OCI-LY7 (cell line): Measurements from ENCODE around the gene EPHB1. TPM values are rescaled to one million over a fixed set of nuclear protein-coding genes. Genes with fewer than 3 reads are reported as not detected.

Source experiments
- BruUV-seq: library from RNA; stranded (reverse); fragments of 400-500 nt; replicated peaks from 2 replicates; lab custom pipeline; 2021; lab: Mats Ljungman, UMichigan
- CTCF ChIA-PET: fragments of 300-600 bp; sonication (Branson Sonifier 250); formaldehyde crosslinking; loops from one replicate; lab custom pipeline; 2022; ENCODE audit warnings: antibody characterized with exemption; ENCODE audit not compliant: unreplicated experiment; lab: Charles Lee
- POLR2A ChIA-PET: fragments of 300-600 bp; sonication (Branson Sonifier 250); formaldehyde crosslinking; loops from one replicate; lab custom pipeline; 2022; ENCODE audit warnings: antibody characterized with exemption; lab: Charles Lee
- DNase-seq: peaks from one replicate; pipeline ENCODE4 v3.0.0-alpha.2; 2015; ENCODE audit warnings: low spot score
- H2AFZ ChIP-seq: fragments of 200-600 bp; sonication (generic), shearing (Covaris generic); 2 replicates; pipeline ENCODE4 v1.6.1; 2014; ENCODE audit warnings: mild to moderate bottlenecking, antibody characterized with exemption, low read length, moderate library complexity
- H3K27ac ChIP-seq: fragments of 200-600 bp; sonication (generic); 2 replicates; pipeline ENCODE4 v1.5.1; 2014; ENCODE audit warnings: mixed run types, low read depth, mild to moderate bottlenecking, moderate library complexity, low read length, inconsistent platforms; ENCODE audit not compliant: poor library complexity, severe bottlenecking
- H3K36me3 ChIP-seq: fragments of 200-600 bp; sonication (generic); 2 replicates; pipeline ENCODE4 v1.6.1; 2014; ENCODE audit warnings: mild to moderate bottlenecking, antibody characterized with exemption, low read length, moderate library complexity, mixed read lengths; ENCODE audit not compliant: insufficient read depth
- H3K4me1 ChIP-seq: fragments of 200-600 bp; sonication (generic); 2 replicates; pipeline ENCODE4 v1.5.1; 2014; ENCODE audit warnings: mild to moderate bottlenecking, low read length; ENCODE audit not compliant: insufficient read depth, poor library complexity, severe bottlenecking
- H3K4me2 ChIP-seq: fragments of 200-600 bp; sonication (generic); 2 replicates; pipeline ENCODE4 v1.6.1; 2014; ENCODE audit warnings: mild to moderate bottlenecking, low read length
- H3K4me3 ChIP-seq: fragments of 200-600 bp; sonication (generic); 2 replicates; pipeline ENCODE4 v1.5.1; 2014; ENCODE audit warnings: mild to moderate bottlenecking, low read depth, low read length; ENCODE audit not compliant: poor library complexity, severe bottlenecking
- H3K79me2 ChIP-seq: fragments of 200-600 bp; sonication (generic); 2 replicates; pipeline ENCODE4 v1.6.1; 2016; ENCODE audit warnings: low read depth, mild to moderate bottlenecking, low read length, moderate library complexity, mixed read lengths; ENCODE audit not compliant: insufficient read depth
- H3K9me2 ChIP-seq: fragments of 200-600 bp; sonication (generic); 2 replicates; pipeline ENCODE4 v1.6.1; 2016; ENCODE audit warnings: mild to moderate bottlenecking, low read length, mixed read lengths; ENCODE audit not compliant: insufficient read depth
- H3K9me3 ChIP-seq: fragments of 200-600 bp; sonication (generic); 2 replicates; pipeline ENCODE4 v1.6.1; 2014; ENCODE audit warnings: mild to moderate bottlenecking, mixed run types, low read length, mixed read lengths
- H4K20me1 ChIP-seq: fragments of 200-600 bp; sonication (generic); 2 replicates; pipeline ENCODE4 v1.6.1; 2014; ENCODE audit warnings: mild to moderate bottlenecking, antibody characterized with exemption, low read length, moderate library complexity, mixed read lengths; ENCODE audit not compliant: insufficient read depth
- CTCF ChIP-seq: fragments of 200-600 bp; sonication (generic); conservative IDR thresholded peaks from 2 replicates; pipeline ENCODE4 v1.5.1; 2014; ENCODE audit warnings: mild to moderate bottlenecking, antibody characterized with exemption, low read length, moderate library complexity, mixed read lengths
- EZH2phosphoT487 ChIP-seq: fragments of 200-600 bp; sonication (generic); IDR thresholded peaks from 2 replicates; pipeline ENCODE4 v1.6.1; 2018; ENCODE audit warnings: low read depth, borderline replicate concordance, mild to moderate bottlenecking, mixed run types, antibody characterized with exemption, low read length, moderate library complexity, mixed read lengths
- intact Hi-C: fragments of 100-400 bp; cut with micrococcal nuclease; formaldehyde crosslinking; loops from one replicate; pipeline ENCODE4 v1.10.0; 2022; ENCODE audit not compliant: unreplicated experiment
- total RNA-seq, 2 experiments: library from RNA; depleted of rRNA in 1 of 2; stranded (reverse); fragments of >200 nt in 1 of 2; shearing (Covaris generic) in 1 of 2; gene quantifications; 2 replicates each; pipeline ENCODE4 v1.2.3, GENCODE V29; 2014 to 2022

Gene EPHB1
- total RNA-seq, 2 experiments from 2014 or later = 0.54 to 1.3 TPM

- no peaks in the 10 kb centered on the region for H3K9me3 ChIP-seq
- H3K9me2 ChIP-seq = no peaks in the 10 kb centered on the region
- H3K4me1 ChIP-seq = no peaks in the 10 kb centered on the region
- no peaks in the 10 kb centered on the region for H3K79me2 ChIP-seq
- H2AFZ ChIP-seq = no peak overlapping the region
- H3K36me3 ChIP-seq = no peaks in the 10 kb centered on the region
- H3K4me3 ChIP-seq = no peak overlapping the region
- no peak overlapping the region for H3K4me2 ChIP-seq
- no TSS peak for BruUV-seq
- H4K20me1 ChIP-seq = no peaks in the 10 kb centered on the region
- ChIA-PET CTCF (no interaction called here), POLR2A (no interaction called here)
- intact Hi-C loops = no loop called here
- TF ChIP-seq EZH2phosphoT487 = no peak
- TF ChIP-seq CTCF = no peak
- H3K27ac ChIP-seq = no peak overlapping the region
- no peak for DNase-seq
Measured at GRCh38 chr3:135041601-135042000, 246.5 kb downstream of the EPHB1 start.

GRCh38 chr3:135047061-135047460, 252.0 kb downstream of the EPHB1 start:
- no peak overlapping the region for H3K27ac ChIP-seq
- intact Hi-C loops = no loop called here
- no peaks in the 10 kb centered on the region for H3K36me3 ChIP-seq
- no peaks in the 10 kb centered on the region for H3K9me2 ChIP-seq
- H3K9me3 ChIP-seq = no peaks in the 10 kb centered on the region
- ChIA-PET POLR2A (no interaction called here), CTCF (no interaction called here)
- no TSS peak for BruUV-seq
- H3K79me2 ChIP-seq = no peaks in the 10 kb centered on the region
- H4K20me1 ChIP-seq = no peaks in the 10 kb centered on the region
- no peak overlapping the region for H2AFZ ChIP-seq
- no peak for TF ChIP-seq CTCF
- TF ChIP-seq EZH2phosphoT487 = no peak
- no peak overlapping the region for H3K4me3 ChIP-seq
- H3K4me1 ChIP-seq = no peaks in the 10 kb centered on the region
- DNase-seq = no peak
- H3K4me2 ChIP-seq = no peak overlapping the region

- Histone ChIP-seq H3K9me3 (no peaks in the 10 kb centered on the region), H4K20me1 (no peaks in the 10 kb centered on the region), H3K36me3 (no peaks in the 10 kb centered on the region), H2AFZ (no peak overlapping the region), H3K4me1 (no peaks in the 10 kb centered on the region), H3K79me2 (no peaks in the 10 kb centered on the region), H3K9me2 (no peaks in the 10 kb centered on the region), H3K27ac (no peak overlapping the region), H3K4me3 (no peak overlapping the region), H3K4me2 (no peak overlapping the region)
- intact Hi-C loops = no loop called here
- ChIA-PET POLR2A (no interaction called here), CTCF (no interaction called here)
- no peak for TF ChIP-seq EZH2phosphoT487
- TF ChIP-seq CTCF = no peak
- DNase-seq = no peak
- BruUV-seq = no TSS peak
Measured at GRCh38 chr3:135050536-135050935, 255.5 kb downstream of the EPHB1 start.
